ENCODE results near the gene NLRP7. TPM values are rescaled to one million over a fixed set of nuclear protein-coding genes. Genes with fewer than 3 reads are reported as not detected.
"Not testable (repeated sequence)": the region's sequence is repeated elsewhere in the genome, so short reads cannot be mapped to it uniquely, and the experiment has no call there.

Gene NLRP7
- total RNA-seq, 1 donor = not detected

DNA sequence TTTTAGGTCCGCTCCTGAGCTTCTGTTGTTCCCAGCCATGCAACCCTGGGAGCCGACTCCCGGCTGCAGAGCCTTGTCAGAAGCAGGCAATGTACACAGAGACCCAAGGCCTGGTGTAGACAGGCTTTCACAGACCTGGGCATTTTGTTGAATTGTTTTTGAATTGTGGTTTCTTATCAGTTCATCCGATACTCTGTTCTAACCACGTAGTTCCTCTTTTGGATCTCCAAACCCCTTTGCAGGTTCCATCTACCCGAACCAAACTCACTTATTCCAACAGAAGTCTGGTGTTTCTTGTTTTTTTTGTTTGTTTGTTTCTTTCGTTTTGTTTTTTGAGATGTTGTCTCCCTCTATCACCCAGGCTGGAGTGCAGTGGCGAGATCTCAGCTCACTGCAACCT is 12.5 kb upstream of the NLRP7 start:
- no peak overlapping the region for H3K4me3 ChIP-seq (ENCODE audit: low read depth, low read length)
- TF ChIP-seq, protein P1, sequence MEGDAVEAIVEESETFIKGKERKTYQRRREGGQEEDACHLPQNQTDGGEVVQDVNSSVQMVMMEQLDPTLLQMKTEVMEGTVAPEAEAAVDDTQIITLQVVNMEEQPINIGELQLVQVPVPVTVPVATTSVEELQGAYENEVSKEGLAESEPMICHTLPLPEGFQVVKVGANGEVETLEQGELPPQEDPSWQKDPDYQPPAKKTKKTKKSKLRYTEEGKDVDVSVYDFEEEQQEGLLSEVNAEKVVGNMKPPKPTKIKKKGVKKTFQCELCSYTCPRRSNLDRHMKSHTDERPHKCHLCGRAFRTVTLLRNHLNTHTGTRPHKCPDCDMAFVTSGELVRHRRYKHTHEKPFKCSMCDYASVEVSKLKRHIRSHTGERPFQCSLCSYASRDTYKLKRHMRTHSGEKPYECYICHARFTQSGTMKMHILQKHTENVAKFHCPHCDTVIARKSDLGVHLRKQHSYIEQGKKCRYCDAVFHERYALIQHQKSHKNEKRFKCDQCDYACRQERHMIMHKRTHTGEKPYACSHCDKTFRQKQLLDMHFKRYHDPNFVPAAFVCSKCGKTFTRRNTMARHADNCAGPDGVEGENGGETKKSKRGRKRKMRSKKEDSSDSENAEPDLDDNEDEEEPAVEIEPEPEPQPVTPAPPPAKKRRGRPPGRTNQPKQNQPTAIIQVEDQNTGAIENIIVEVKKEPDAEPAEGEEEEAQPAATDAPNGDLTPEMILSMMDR (IDR thresholded peaks at IDR 0.05; ENCODE audit: insufficient read depth, low read depth, low read length) = no peak
- no peak for DNase-seq (ENCODE audit: low read depth)

DNA sequence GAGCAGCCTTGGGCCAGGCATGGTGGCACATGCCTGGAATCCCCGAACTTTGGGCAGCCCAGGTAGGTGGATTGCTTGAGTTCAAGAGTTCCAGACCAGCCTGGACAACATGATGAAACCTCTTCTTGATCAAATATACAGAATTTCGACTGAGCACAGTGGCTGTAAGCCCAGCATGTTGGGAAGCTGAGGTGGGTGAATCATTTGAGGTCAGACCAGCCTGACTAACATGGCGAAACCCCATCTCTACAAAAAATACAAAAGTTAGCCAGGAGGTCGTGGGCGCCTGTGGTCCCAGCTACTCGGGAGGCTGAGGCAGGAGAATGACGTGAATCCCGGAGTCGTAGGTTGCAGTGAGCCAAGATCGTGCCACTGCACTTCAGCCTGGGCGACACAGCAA is 8.0 kb upstream of the NLRP7 start:
- H3K4me3 ChIP-seq (ENCODE audit: low read depth, low read length) = no peak overlapping the region
- DNase-seq (ENCODE audit: low read depth) = no peak
- TF ChIP-seq, protein P1 (IDR thresholded peaks at IDR 0.05; ENCODE audit: insufficient read depth, low read depth, low read length) = no peak

DNA sequence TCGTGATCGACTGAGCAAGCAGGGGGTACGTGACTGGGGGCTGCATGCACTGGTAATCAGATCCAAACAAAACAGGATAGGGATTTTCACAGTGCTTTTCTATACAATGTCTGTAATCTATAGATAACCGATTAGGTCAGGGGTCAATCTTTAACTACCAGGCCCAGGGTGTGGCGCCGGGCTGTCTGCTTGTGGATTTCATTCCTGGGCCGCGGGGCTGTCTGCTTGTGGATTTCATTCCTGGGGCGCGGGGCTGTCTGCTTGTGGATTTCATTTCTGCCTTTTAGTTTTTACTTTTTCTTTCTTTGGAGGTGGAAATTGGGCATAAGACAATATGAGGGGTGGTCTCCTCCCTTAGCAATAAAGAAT is 6.0 kb upstream of the NLRP7 start:
- DNase-seq (ENCODE audit: low read depth); H3K4me3 ChIP-seq (ENCODE audit: low read depth, low read length): not testable (repeated sequence)

DNA sequence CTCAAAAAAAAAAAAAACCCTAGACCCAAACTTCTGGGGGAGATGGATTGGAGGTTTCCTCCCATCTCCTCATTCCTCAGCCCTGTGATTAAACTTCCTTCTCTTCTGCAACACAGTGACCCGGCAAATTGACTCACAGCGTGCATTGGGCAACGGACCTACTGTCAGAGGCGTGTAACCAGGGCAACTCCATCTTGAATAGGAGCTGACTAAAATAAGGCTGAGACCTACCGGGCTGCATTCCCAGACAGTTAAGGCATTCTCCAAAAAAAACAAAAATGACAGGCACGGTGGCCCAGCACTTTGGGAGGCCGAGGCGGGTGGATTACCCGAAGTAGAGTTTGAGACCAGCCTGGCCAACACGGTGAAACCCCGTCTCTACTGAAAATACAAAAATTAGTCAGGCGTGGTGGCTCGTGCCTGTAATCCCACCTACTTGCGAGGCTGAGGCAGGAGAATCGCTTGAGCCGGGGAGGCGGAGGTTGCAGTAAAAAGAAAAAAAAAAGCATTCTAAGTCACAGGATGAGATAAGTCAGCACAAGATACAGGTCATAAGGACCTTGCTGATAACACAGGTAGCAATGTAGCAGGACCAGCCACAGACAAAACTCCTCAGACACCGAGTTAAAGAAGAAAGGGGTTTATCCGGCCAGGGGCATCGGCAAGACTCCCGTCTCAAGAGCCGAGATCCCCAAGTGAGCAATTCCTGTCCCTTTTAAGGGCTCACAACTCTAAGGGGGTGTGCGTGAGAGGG is 5.4 kb upstream of the NLRP7 start:
- TF ChIP-seq, protein P1 (IDR thresholded peaks at IDR 0.05; ENCODE audit: insufficient read depth, low read depth, low read length) = no peak
- peak; percentile 3 for DNase-seq (ENCODE audit: low read depth)

DNA sequence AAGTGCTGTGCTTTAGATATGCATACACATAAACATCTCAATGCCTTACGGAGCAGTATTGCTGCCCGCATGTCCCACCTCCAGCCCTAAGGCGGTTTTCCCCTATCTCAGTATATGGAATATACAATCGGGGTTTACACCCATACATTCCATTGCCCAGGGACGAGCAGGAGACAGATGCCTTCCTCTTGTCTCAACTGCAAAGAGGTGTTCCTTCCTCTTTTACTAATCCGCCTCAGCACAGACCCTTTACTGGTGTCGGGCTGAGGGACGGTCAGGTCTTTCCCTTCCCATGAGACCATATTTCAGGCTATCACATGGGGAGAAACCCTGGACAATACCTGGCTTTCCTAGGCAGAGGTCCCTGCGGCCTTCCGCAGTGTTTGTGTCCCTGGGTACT is 3.2 kb upstream of the NLRP7 start:
- DNase-seq (ENCODE audit: low read depth); H3K4me3 ChIP-seq (ENCODE audit: low read depth, low read length): not testable (repeated sequence)

More for the DNA sequence above, 5.4 kb upstream of the NLRP7 start:
- no peak overlapping the region for H3K4me3 ChIP-seq (ENCODE audit: low read depth, low read length)

DNA sequence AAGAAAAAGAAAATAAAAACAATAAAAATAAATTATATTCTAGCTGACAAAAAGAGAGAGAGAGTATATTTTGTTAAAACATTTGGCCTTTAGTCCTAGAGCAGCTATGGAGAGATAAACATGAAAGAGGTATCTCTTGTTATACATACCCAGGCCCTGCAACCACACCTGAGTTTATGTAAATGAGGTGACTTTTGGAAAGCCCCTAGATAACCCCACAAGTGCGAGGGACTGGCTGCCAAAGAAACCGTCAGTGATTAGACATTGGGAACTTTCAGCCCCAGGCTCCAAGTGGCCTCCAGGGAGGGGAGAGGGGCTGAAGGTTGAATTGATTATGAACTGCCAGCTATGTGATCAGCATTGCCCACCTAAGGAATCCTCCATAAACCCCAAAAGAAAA is 2.1 kb upstream of the NLRP7 start:
- DNase-seq (ENCODE audit: low read depth) = no peak
- no peak overlapping the region for H3K4me3 ChIP-seq (ENCODE audit: low read depth, low read length)
- TF ChIP-seq, protein P1 (IDR thresholded peaks at IDR 0.05; ENCODE audit: insufficient read depth, low read depth, low read length) = no peak

DNA sequence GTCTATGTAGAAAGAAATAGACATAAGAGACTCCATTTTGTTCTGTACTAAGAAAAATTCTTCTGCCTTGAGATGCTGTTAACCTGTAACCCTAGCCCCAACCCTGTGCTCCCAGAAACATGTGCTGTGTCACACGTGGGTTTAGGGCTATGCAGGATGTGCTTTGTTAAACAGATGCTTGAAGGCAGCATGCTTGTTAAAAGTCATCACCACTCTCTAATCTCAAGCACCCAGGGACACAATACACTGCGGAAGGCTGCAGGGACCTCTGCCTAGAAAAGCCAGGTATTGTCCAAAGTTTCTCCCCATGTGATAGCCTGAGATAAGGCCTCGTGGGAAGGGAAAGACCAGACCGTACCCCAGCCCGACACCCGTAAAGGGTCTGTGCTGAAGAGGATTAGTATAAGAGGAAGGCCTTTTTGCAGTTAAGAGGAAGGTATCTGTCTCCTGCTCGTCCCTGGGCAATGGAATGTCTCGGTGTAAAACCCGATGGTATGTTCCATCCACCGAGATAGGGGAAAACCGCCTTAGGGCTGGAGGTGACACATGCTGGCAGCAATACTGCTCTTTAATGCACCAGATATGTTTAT is 3.5 kb downstream of the NLRP7 start:
- H3K4me3 ChIP-seq (ENCODE audit: low read depth, low read length) = not testable (repeated sequence)

DNA sequence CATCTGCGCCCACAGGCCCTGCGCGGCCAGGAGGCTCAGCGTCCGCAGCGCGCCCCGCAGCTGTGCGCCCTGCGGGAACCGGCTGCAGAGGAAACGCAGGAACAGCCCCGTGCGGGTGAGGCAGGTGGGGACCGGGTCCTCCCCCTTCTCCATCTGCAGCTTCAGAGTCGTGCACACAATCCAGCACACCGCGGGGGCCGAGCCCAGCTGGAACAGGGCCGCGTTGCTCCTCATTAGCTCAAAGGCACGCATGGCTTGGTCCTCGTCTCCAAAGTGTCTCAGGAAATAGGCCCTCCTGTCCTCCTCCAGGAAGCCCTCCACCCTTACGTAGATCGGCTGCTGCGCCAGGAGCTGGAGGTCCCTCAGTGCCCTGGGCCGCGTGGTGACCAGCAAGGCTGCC is 7.8 kb downstream of the NLRP7 start:
- not testable (repeated sequence) for H3K4me3 ChIP-seq (ENCODE audit: low read depth, low read length); DNase-seq (ENCODE audit: low read depth)

More for the DNA sequence above, 3.5 kb downstream of the NLRP7 start:
- DNase-seq (ENCODE audit: low read depth) = not testable (repeated sequence)

DNA sequence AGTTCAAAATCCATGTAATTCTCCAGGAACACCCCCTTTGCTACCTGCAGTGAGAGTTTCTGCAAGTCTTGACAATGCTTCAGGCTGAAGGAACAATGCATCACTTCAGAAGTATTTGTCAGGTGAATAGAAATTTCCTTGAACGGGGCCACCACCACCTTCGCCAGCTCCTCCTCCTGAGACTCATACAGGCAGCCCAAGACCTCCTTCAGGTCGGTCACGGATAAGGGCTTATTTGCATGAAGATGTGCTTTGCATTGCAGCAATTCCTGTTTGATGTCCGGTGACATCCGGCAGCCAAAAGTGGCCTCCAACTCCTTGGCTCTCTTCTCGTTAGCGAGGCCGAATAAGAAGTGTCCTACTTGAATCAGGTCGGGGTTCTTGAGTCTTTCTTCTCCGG is 8.4 kb downstream of the NLRP7 start:
- TF ChIP-seq, protein P1 (IDR thresholded peaks at IDR 0.05; ENCODE audit: insufficient read depth, low read depth, low read length) = no peak
- H3K4me3 ChIP-seq (ENCODE audit: low read depth, low read length) = no peak overlapping the region
- DNase-seq (ENCODE audit: low read depth) = no peak

All from fibroblast of villous mesenchyme (primary cell).